Tibial nerve (tissue), 4 donors: ENCODE data around the gene B4GALNT2. TPM values are rescaled to one million over a fixed set of nuclear protein-coding genes. Genes with fewer than 3 reads are reported as not detected.
"Not testable (repeated sequence)": the region's sequence is repeated elsewhere in the genome, so short reads cannot be mapped to it uniquely, and the experiment has no call there.

Source experiments
- DNase-seq, 2 donors: peaks; one replicate each; pipeline ENCODE4 v3.0.0-alpha.2; 2019; ENCODE audit warnings: low spot score in 2 of 2
- H3K27ac ChIP-seq, 4 donors: fragments of 200-600 bp; sonication (generic) in 3 of 4; one replicate each; pipeline ENCODE4 v1.5.1; 2017 to 2019; ENCODE audit warnings: mild to moderate bottlenecking in 1 of 4
- H3K27me3 ChIP-seq, 2 donors: fragments of 200-600 bp; sonication (generic) in 1 of 2; one replicate each; pipeline versions ENCODE4 v1.5.1 to v1.6.0; 2017 to 2019
- H3K36me3 ChIP-seq, 3 donors: fragments of 200-600 bp; sonication (generic); one replicate each; pipeline ENCODE4 v1.5.1; 2018 to 2019
- H3K4me1 ChIP-seq, 4 donors: fragments of 200-600 bp; sonication (generic) in 3 of 4; one replicate each; pipeline ENCODE4 v1.5.1; 2017 to 2019
- H3K4me3 ChIP-seq, 4 donors: fragments of 200-600 bp; sonication (generic) in 3 of 4; one replicate each; pipeline ENCODE4 v1.5.1; 2017 to 2019; ENCODE audit warnings: mild to moderate bottlenecking in 1 of 4, moderate library complexity in 1 of 4
- H3K9me3 ChIP-seq, 4 donors: fragments of 200-600 bp; sonication (generic) in 3 of 4; one replicate each; pipeline ENCODE4 v1.5.1; 2017 to 2019
- EP300 ChIP-seq, 2 donors: sonication (generic); formaldehyde crosslinking; IDR thresholded peaks; one replicate each; pipeline ENCODE4 v1.6.1; 2017; ENCODE audit warnings: antibody characterized with exemption in 2 of 2, mild to moderate bottlenecking in 1 of 2
- POLR2A ChIP-seq, 2 donors: fragments of 450-650 bp; IDR thresholded peaks; one replicate each; pipeline ENCODE4 v1.6.1; 2017; ENCODE audit warnings: antibody characterized with exemption in 2 of 2, mild to moderate bottlenecking in 2 of 2, moderate library complexity in 2 of 2
- WGBS, 2 donors: methylation state at CpG; one replicate each; pipeline ENCODE4 v1.1.5; 2018; 5-methylcytosine and 5-hydroxymethylcytosine counted together
- total RNA-seq, 4 donors: library from RNA; depleted of rRNA; stranded (reverse); fragments of >200 nt; gene quantifications; one replicate each; pipeline ENCODE4 v1.1.0, GENCODE V29; 2016
- TF ChIP-seq, protein P1 (sequence below), 5 experiments: fragments of 200-600 bp in 3 of 5; fragments of 450-650 bp in 2 of 5; sonication (generic) in 3 of 5; IDR thresholded peaks; one replicate each; pipeline ENCODE4 v1.5.1; 2016 to 2019; ENCODE audit warnings: antibody characterized with exemption in 5 of 5, mild to moderate bottlenecking in 3 of 5, moderate library complexity in 2 of 5

The B4GALNT2 gene, protein sequence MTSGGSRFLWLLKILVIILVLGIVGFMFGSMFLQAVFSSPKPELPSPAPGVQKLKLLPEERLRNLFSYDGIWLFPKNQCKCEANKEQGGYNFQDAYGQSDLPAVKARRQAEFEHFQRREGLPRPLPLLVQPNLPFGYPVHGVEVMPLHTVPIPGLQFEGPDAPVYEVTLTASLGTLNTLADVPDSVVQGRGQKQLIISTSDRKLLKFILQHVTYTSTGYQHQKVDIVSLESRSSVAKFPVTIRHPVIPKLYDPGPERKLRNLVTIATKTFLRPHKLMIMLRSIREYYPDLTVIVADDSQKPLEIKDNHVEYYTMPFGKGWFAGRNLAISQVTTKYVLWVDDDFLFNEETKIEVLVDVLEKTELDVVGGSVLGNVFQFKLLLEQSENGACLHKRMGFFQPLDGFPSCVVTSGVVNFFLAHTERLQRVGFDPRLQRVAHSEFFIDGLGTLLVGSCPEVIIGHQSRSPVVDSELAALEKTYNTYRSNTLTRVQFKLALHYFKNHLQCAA
- total RNA-seq: not detected

DNA sequence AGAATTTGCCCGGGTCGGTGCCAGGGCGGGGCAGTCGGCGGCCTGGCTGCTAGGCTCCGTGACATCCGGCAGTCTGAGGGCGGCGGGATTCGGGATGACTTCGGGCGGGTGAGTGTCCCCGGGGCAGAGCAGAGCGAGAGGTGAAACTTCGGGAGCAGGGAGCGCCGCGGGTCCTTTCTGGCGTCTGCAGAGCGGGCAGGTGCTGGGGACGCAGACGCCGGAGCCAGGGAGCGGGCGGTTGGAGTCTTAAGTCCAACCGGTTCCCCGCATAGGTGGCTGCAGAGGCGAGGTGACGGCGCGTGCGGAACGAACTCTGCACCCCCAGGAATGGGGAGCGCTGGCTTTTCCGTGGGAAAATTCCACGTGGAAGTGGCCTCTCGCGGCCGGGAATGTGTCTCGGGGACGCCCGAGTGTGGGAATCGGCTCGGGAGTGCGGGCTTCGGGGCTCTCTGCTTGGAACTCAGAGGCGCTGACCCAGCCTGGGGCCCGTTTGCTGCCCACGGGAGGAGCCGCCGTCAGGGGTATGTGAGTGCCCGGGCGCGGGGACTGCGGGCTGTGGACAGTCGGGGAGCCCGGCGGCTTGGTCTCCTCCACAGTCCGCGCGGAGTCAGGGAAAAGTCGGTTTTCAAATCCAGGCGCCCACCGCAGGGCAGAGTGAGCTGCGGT, at the start of gene B4GALNT2:
B4GALNT2 (plus strand) TSS at position 71 of the 666 bp plus-strand sequence; CDS start at position 95, 24 bp downstream.
- H3K4me1 ChIP-seq: peaks cover 0 to 11% (median 7%) of the 10 kb centered on the region in 4 donors
- H3K27me3 ChIP-seq: peaks cover 0 to 68% of the 10 kb centered on the region in 2 donors
- no peak for TF ChIP-seq EP300 (IDR thresholded peaks at IDR 0.05)
- H3K9me3 ChIP-seq: peaks cover 0 to 16% (median 0%) of the 10 kb centered on the region in 4 donors
- H3K27ac ChIP-seq: no peak within 1 kb of the TSS
- peak within 1 kb of the TSS in 2 of 4 donors; percentile 24 to 26 for H3K4me3 ChIP-seq
- no peak for DNase-seq
- no peaks in the 10 kb centered on the region for H3K36me3 ChIP-seq
- WGBS, 2 donors: 4 to 6% methylated on average over 32 to 38 of the region's 65 CpGs

DNA sequence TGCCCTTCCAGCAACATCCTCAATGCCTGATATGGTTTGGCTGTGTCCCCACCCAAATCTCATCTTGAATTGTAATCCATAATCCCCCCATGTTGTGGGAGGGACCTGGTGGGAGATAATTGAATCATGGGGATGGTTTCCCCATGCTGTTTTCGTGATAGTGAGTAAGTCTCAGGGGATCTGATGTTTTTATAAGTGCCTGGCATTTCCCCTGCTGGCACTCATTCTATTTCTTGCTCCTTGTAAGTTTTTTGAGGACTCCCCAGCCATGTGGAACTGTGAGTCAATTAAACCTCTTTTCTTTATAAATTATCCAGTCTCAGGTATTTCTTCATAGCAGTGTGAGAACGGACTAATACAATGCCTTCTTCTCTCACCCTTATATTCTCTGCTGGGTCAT, 47.5 kb upstream of the B4GALNT2 start:
- DNase-seq, H3K36me3 ChIP-seq, H3K4me3 ChIP-seq, H3K9me3 ChIP-seq, H3K4me1 ChIP-seq, H3K27ac ChIP-seq: not testable (repeated sequence)
- peaks cover 0 to 23% of the 10 kb centered on the region in 2 donors for H3K27me3 ChIP-seq
- WGBS, 2 donors: 59 to 61% methylated on average over 2 of the region's 2 CpGs

DNA sequence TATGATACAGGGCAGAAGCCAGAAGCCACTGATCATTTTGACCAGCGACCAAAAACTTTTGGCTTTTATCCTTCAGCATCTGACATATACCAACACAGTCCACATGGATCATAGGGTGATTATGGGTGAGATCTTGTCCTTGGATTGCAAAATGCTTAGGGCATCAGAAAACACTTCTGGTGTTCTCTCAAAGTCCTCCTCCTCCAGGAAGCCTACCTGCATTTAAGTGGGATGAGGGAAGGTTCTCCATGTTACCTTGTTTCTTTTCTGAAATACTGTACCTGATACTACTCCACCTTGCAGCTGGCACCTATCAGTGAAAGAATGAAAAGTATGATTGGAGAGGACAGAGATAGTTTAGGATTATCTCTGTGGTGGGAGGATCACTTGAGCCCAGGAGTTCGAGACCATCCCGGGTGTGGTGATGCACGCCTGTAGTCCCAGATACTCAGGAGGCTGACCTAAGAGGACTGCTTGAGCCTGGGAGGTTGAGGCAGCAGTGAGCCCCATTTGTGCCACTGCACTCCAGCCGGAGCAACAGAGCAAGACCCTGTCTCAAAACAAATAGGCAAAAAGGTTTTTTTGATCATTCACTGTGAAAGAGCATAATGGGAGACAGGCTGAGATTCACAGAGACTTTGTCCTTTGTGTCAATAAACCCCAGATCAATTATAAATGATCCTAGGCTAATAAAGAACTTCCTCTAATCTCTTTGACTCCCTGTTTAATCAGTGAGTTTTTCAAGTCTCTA, 46.8 kb upstream of the B4GALNT2 start:
- Histone ChIP-seq H3K27me3 (peaks cover 0 to 23% of the 10 kb centered on the region in 2 donors), H3K4me1 (no peaks in the 10 kb centered on the region), H3K36me3 (no peaks in the 10 kb centered on the region), H3K9me3 (no peaks in the 10 kb centered on the region), H3K27ac (no peak overlapping the region), H3K4me3 (no peak overlapping the region)
- no peak for DNase-seq
- TF ChIP-seq POLR2A (IDR thresholded peaks at IDR 0.05): no peak
- no peak for TF ChIP-seq EP300 (IDR thresholded peaks at IDR 0.05)
- TF ChIP-seq, protein P1, sequence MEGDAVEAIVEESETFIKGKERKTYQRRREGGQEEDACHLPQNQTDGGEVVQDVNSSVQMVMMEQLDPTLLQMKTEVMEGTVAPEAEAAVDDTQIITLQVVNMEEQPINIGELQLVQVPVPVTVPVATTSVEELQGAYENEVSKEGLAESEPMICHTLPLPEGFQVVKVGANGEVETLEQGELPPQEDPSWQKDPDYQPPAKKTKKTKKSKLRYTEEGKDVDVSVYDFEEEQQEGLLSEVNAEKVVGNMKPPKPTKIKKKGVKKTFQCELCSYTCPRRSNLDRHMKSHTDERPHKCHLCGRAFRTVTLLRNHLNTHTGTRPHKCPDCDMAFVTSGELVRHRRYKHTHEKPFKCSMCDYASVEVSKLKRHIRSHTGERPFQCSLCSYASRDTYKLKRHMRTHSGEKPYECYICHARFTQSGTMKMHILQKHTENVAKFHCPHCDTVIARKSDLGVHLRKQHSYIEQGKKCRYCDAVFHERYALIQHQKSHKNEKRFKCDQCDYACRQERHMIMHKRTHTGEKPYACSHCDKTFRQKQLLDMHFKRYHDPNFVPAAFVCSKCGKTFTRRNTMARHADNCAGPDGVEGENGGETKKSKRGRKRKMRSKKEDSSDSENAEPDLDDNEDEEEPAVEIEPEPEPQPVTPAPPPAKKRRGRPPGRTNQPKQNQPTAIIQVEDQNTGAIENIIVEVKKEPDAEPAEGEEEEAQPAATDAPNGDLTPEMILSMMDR (IDR thresholded peaks at IDR 0.05): no peak
- WGBS, 2 donors: 76 to 81% methylated on average over 5 of the region's 5 CpGs

DNA sequence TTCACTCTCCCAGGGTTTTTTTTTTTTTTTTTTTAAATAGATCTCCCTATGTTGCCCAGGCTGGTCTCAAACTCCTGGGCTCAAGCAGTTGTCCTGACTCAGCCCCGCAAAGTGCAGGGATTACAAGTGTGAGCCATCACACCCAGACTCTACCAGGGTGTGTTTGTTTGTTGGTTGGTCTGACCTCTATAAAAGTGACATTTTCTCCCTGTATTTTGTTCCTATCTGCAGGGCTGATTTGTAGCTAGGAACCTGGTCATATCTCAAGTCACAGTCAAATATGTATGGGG, 46.3 kb upstream of the B4GALNT2 start:
- H3K36me3 ChIP-seq: no peaks in the 10 kb centered on the region
- no peak for TF ChIP-seq EP300 (IDR thresholded peaks at IDR 0.05)
- no peak for TF ChIP-seq POLR2A (IDR thresholded peaks at IDR 0.05)
- TF ChIP-seq, protein P1 (IDR thresholded peaks at IDR 0.05): no peak
- H3K4me3 ChIP-seq: no peak overlapping the region
- peaks cover 0 to 23% of the 10 kb centered on the region in 2 donors for H3K27me3 ChIP-seq
- no peaks in the 10 kb centered on the region for H3K9me3 ChIP-seq
- no peak overlapping the region for H3K27ac ChIP-seq
- H3K4me1 ChIP-seq: no peaks in the 10 kb centered on the region
- DNase-seq: no peak
- WGBS, 2 donors: 35 to 45% methylated on average over 1 of the region's 1 CpG

DNA sequence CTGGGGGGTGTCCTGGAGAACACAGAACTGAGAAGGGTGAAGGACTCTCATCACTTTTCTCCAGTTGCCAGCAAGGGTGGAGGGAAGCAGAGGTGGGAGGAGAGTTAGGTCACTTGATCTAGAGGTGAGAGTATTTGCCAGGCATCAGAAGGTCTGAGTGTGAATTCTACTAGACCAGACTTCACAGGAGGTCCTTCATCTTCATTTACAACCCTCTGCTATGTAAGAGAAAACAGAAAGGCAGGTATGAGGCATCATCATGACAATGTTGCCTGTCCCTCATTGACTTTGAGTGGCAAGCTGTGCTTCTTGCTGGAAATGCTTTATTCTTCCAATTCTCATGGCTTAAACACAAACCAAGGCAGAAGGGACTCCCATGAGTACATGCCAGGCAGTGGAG, 45.9 kb upstream of the B4GALNT2 start:
- peaks cover 0 to 23% of the 10 kb centered on the region in 2 donors for H3K27me3 ChIP-seq
- TF ChIP-seq POLR2A (IDR thresholded peaks at IDR 0.05): no peak
- TF ChIP-seq, protein P1 (IDR thresholded peaks at IDR 0.05): no peak

More for the DNA sequence above, 45.9 kb upstream of the B4GALNT2 start:
- no peak overlapping the region for H3K27ac ChIP-seq
- DNase-seq: no peak
- H3K4me1 ChIP-seq: no peaks in the 10 kb centered on the region
- no peaks in the 10 kb centered on the region for H3K36me3 ChIP-seq
- no peak overlapping the region for H3K4me3 ChIP-seq
- H3K9me3 ChIP-seq: no peaks in the 10 kb centered on the region
